HG03159 (cell line): Measurements from ENCODE around the gene ATG101.
A peak's percentile ranks its signal among the peaks of the same experiment; 100 is the strongest.

ENCODE experiments used
- ATAC-seq: cut with Tn5 transposase; IDR thresholded peaks from one replicate; pipeline ENCODE4 v1.9.1; 2021; ENCODE audit warnings: mild to moderate bottlenecking, moderate library complexity; ENCODE audit not compliant: unreplicated experiment

The ATG101 gene

GRCh38 chr12:52079576-52080402, 10.0 kb downstream of the ATG101 start, which contains the start of gene SMIM41:
Gene SMIM41, plus strand, starts transcription at chr12:52079704. Its CDS starts 76 bp downstream, at chr12:52079780.
- ATAC-seq, result no peak

GRCh38 chr12:52080403-52081251, 10.8 kb downstream of the ATG101 start:
- ATAC-seq, result no peak

- peak; percentile 82 for ATAC-seq
These were observed 11.5 kb downstream of the ATG101 start for GRCh38 chr12:52081263-52081733.

GRCh38 chr12:52082026-52082668, 12.4 kb downstream of the ATG101 start:
- no peak for ATAC-seq

- no peak for ATAC-seq
These were observed 12.8 kb downstream of the ATG101 start for GRCh38 chr12:52082669-52082987.

- no peak for ATAC-seq
These were observed 13.3 kb downstream of the ATG101 start for GRCh38 chr12:52082988-52083637.

- no peak for ATAC-seq
These were observed 13.8 kb downstream of the ATG101 start for GRCh38 chr12:52083638-52083996.

GRCh38 chr12:52084491-52085231, 14.9 kb downstream of the ATG101 start:
- ATAC-seq, result no peak

GRCh38 chr12:52085682-52086180, 16.0 kb downstream of the ATG101 start:
- ATAC-seq, result no peak

GRCh38 chr12:52086366-52086765, 16.6 kb downstream of the ATG101 start:
- no peak for ATAC-seq

GRCh38 chr12:52086944-52087835, 17.4 kb downstream of the ATG101 start:
- ATAC-seq, result no peak

- ATAC-seq, result no peak
These were observed 18.4 kb downstream of the ATG101 start for GRCh38 chr12:52087961-52088820.

- ATAC-seq, result no peak
These were observed 19.7 kb downstream of the ATG101 start for GRCh38 chr12:52089491-52089890.

GRCh38 chr12:52090291-52090690, 20.5 kb downstream of the ATG101 start:
- no peak for ATAC-seq

GRCh38 chr12:52091061-52091460, 21.3 kb downstream of the ATG101 start:
- ATAC-seq, result no peak

GRCh38 chr12:52091869-52092268, 22.1 kb downstream of the ATG101 start:
- no peak for ATAC-seq

- no peak for ATAC-seq
These were observed 23.6 kb downstream of the ATG101 start for GRCh38 chr12:52093346-52093745.
